ELR (cell line): ENCODE results near the gene PDC.
"Not testable (repeated sequence)": the region's sequence is repeated elsewhere in the genome, so short reads cannot be mapped to it uniquely, and the experiment has no call there.

Source experiments
- DNase-seq: peaks from one replicate; pipeline ENCODE4 v3.0.0-alpha.2; 2015; ENCODE audit warnings: low read depth

Gene PDC

GRCh38 chr1:186465491-186465890 lies 4.6 kb upstream of the PDC start:
- not testable (repeated sequence) for DNase-seq

- DNase-seq, result no peak
Observed at GRCh38 chr1:186463926-186464325, 3.0 kb upstream of the PDC start.

GRCh38 chr1:186463511-186463910 lies 2.6 kb upstream of the PDC start:
- no peak for DNase-seq

GRCh38 chr1:186459161-186459560 lies 1.8 kb downstream of the PDC start:
- not testable (repeated sequence) for DNase-seq

GRCh38 chr1:186456729-186457255 lies 4.1 kb downstream of the PDC start:
- DNase-seq, result no peak

GRCh38 chr1:186454981-186455380 lies 5.9 kb downstream of the PDC start:
- DNase-seq, result no peak

- no peak for DNase-seq
Observed at GRCh38 chr1:186446152-186446551, 14.8 kb downstream of the PDC start.

GRCh38 chr1:186443638-186444037 lies 17.3 kb downstream of the PDC start:
- DNase-seq, result no peak

GRCh38 chr1:186442651-186443375 lies 18.1 kb downstream of the PDC start:
- peak; percentile 61 for DNase-seq

- peak; percentile 47 for DNase-seq
Observed at GRCh38 chr1:186440584-186440983, 20.3 kb downstream of the PDC start.

- no peak for DNase-seq
Observed at GRCh38 chr1:186438567-186438966, 22.3 kb downstream of the PDC start.

- peak; percentile 37 for DNase-seq
Observed at GRCh38 chr1:186435336-186435735, 25.6 kb downstream of the PDC start.

- peak; percentile 13 for DNase-seq
Observed at GRCh38 chr1:186429017-186429416, 31.9 kb downstream of the PDC start.

GRCh38 chr1:186426118-186426517 lies 34.8 kb downstream of the PDC start:
- no peak for DNase-seq

GRCh38 chr1:186424539-186424938 lies 36.4 kb downstream of the PDC start:
- no peak for DNase-seq

- no peak for DNase-seq
Observed at GRCh38 chr1:186421446-186421845, 39.5 kb downstream of the PDC start.

- DNase-seq, result no peak
Observed at GRCh38 chr1:186420923-186421322, 40.0 kb downstream of the PDC start.

GRCh38 chr1:186420311-186420710 lies 40.6 kb downstream of the PDC start:
- no peak for DNase-seq

- DNase-seq, result no peak
Observed at GRCh38 chr1:186418503-186418902, 42.4 kb downstream of the PDC start.

- peak; percentile 39 for DNase-seq
Observed at GRCh38 chr1:186413319-186413718, 47.6 kb downstream of the PDC start.

- no peak for DNase-seq
Observed at GRCh38 chr1:186409091-186409490, 51.8 kb downstream of the PDC start.

GRCh38 chr1:186404454-186405051 lies 56.4 kb downstream of the PDC start:
- peak; percentile 67 for DNase-seq

- DNase-seq, result no peak
Observed at GRCh38 chr1:186403632-186404031, 57.3 kb downstream of the PDC start.

GRCh38 chr1:186401446-186401845 lies 59.5 kb downstream of the PDC start:
- DNase-seq, result peak; percentile 24
